ENCODE results near the gene NMBR. TPM values are rescaled to one million over a fixed set of nuclear protein-coding genes. Genes with fewer than 3 reads are reported as not detected.
"Not testable (repeated sequence)": the region's sequence is repeated elsewhere in the genome, so short reads cannot be mapped to it uniquely, and the experiment has no call there.

Gene NMBR
- total RNA-seq, 1 experiment from 2014 or later: not detected

DNA sequence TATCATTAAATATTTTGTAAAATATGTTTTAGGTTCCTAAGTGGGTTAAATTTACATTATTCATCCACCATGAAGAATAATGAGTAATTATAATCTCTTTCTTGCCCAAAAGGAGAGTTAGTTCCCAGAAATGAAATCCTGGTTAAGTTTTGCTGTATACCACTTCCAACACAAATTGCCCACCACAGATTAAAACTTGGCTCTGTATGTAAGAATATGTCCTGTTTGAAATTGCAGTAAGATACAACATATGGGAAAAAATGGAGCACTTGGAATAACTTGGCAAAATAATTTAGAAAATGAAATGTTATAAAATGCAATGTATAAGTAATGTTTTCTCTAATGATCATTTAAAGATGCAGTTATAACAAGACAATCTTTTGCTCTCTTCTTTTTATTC, 78.5 kb downstream of the NMBR start:
- Histone ChIP-seq H3K9me2 (replicated peaks; ENCODE audit: low read length) (no peaks in the 10 kb centered on the region), H3F3A (ENCODE audit: low read length, unreplicated experiment) (no peaks in the 10 kb centered on the region), H3K4me2 (ENCODE audit: low read length) (no peak overlapping the region), H3K27me3 (ENCODE audit: low read length) (no peaks in the 10 kb centered on the region), H3K36me3 (ENCODE audit: low read depth, low read length) (no peaks in the 10 kb centered on the region), H3K4me1 (ENCODE audit: insufficient read depth, low read length) (no peaks in the 10 kb centered on the region), H2AFZ (ENCODE audit: low read length) (no peak overlapping the region), H3K9me3 (ENCODE audit: low read length) (no peaks in the 10 kb centered on the region), H4K20me1 (ENCODE audit: low read length) (no peaks in the 10 kb centered on the region), H3K4me3 (ENCODE audit: low read length) (no peak overlapping the region), H3K79me2 (ENCODE audit: low read length) (no peaks in the 10 kb centered on the region), H3K27ac (ENCODE audit: low read length) (no peak overlapping the region), H3K9ac (ENCODE audit: low read length) (no peak overlapping the region)
- CTCF ChIA-PET: no interaction called here
- POLR2A ChIA-PET (ENCODE audit: unreplicated experiment): no interaction called here
- intact Hi-C loops (cut with micrococcal nuclease): no loop called here
- DNase-seq (no peak), ATAC-seq (no peak)
- TF ChIP-seq EZH2 (IDR thresholded peaks at IDR 0.05; ENCODE audit: low read length, unreplicated experiment) (no peak), EZH2phosphoT487 (IDR thresholded peaks at IDR 0.05; ENCODE audit: borderline replicate concordance, low read length) (no peak)
- TF ChIP-seq, protein P1, sequence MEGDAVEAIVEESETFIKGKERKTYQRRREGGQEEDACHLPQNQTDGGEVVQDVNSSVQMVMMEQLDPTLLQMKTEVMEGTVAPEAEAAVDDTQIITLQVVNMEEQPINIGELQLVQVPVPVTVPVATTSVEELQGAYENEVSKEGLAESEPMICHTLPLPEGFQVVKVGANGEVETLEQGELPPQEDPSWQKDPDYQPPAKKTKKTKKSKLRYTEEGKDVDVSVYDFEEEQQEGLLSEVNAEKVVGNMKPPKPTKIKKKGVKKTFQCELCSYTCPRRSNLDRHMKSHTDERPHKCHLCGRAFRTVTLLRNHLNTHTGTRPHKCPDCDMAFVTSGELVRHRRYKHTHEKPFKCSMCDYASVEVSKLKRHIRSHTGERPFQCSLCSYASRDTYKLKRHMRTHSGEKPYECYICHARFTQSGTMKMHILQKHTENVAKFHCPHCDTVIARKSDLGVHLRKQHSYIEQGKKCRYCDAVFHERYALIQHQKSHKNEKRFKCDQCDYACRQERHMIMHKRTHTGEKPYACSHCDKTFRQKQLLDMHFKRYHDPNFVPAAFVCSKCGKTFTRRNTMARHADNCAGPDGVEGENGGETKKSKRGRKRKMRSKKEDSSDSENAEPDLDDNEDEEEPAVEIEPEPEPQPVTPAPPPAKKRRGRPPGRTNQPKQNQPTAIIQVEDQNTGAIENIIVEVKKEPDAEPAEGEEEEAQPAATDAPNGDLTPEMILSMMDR (conservative IDR thresholded peaks at IDR 0.05; ENCODE audit: low read depth, low read length): no peak
- no TSS peak for BruUV-seq (replicated peaks)

DNA sequence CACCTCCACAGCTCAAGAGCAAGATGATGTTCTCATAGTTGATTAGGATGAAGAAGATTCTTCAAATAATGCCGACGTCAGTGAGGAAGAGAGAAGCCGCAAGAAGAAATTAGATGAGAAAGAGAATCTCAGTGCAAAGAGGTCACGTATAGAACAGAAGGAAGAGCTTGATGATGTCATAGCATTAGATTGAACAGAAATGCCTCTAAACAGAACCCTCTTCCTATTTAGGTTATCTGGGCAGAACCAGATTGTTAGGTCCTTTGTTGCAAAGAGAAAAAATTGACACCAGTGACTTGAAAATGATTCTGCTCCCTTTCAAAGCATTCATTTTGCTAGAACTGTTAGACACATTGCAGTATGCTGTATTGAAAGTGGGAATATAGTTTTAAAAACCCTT, 84.1 kb downstream of the NMBR start:
- H3K36me3 ChIP-seq (ENCODE audit: low read depth, low read length); intact Hi-C loops (cut with micrococcal nuclease); H3K9me3 ChIP-seq (ENCODE audit: low read length); H3K9ac ChIP-seq (ENCODE audit: low read length); H3K4me1 ChIP-seq (ENCODE audit: insufficient read depth, low read length); POLR2A ChIA-PET (ENCODE audit: unreplicated experiment); H3K4me2 ChIP-seq (ENCODE audit: low read length); H3K4me3 ChIP-seq (ENCODE audit: low read length); H2AFZ ChIP-seq (ENCODE audit: low read length); H4K20me1 ChIP-seq (ENCODE audit: low read length); H3K27me3 ChIP-seq (ENCODE audit: low read length); CTCF ChIA-PET; H3K27ac ChIP-seq (ENCODE audit: low read length); BruUV-seq (replicated peaks); ATAC-seq; H3F3A ChIP-seq (ENCODE audit: low read length, unreplicated experiment); DNase-seq; H3K79me2 ChIP-seq (ENCODE audit: low read length); H3K9me2 ChIP-seq (replicated peaks; ENCODE audit: low read length): not testable (repeated sequence)

DNA sequence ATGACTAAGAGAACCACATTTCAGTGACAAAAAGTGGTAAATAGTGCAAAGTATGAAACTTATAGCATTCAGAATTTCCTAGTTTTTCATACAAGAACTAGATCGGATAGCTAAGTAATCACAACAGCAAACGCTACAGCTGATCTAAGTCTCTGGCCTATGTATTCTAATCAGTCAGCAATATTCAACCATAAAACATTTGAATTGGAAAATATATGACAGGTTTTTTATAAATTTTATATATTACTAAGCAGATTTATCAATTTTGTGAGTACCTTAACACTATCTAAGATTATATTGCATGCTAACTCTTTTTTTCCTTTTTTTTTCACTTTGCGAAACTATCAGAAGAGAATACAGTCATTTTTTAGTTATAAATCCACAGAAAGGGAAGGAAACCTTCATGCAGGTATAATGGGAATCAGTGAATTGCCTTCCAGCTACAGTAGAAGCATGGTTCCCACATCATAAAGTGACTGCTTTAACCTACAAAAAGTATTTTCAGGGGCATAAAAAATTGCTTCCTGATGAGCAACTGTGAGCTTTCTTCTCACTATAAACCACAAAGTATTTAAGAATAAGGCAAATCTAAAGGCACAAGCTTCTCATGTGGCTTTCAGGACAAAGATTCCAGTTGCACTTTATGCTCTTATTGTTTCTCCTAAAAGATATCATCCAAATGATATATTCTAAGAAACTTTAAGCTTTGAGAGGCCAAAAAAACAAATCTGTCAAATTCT, 88.2 kb downstream of the NMBR start:
- DNase-seq (no peak), ATAC-seq (no peak)
- no peaks in the 10 kb centered on the region for H3K27me3 ChIP-seq (ENCODE audit: low read length)
- ChIA-PET POLR2A (ENCODE audit: unreplicated experiment) (no interaction called here), CTCF (no interaction called here)
- H3K4me1 ChIP-seq (ENCODE audit: insufficient read depth, low read length): no peaks in the 10 kb centered on the region
- H2AFZ ChIP-seq (ENCODE audit: low read length): no peak overlapping the region
- no peaks in the 10 kb centered on the region for H3K9me3 ChIP-seq (ENCODE audit: low read length)
- H4K20me1 ChIP-seq (ENCODE audit: low read length): no peaks in the 10 kb centered on the region
- H3K9ac ChIP-seq (ENCODE audit: low read length): no peak overlapping the region
- intact Hi-C loops (cut with micrococcal nuclease): no loop called here
- H3K9me2 ChIP-seq (replicated peaks; ENCODE audit: low read length): no peaks in the 10 kb centered on the region
- no peak overlapping the region for H3K27ac ChIP-seq (ENCODE audit: low read length)
- no peak overlapping the region for H3K4me2 ChIP-seq (ENCODE audit: low read length)
- H3F3A ChIP-seq (ENCODE audit: low read length, unreplicated experiment): no peaks in the 10 kb centered on the region
- TF ChIP-seq EZH2phosphoT487 (IDR thresholded peaks at IDR 0.05; ENCODE audit: borderline replicate concordance, low read length) (no peak), EZH2 (IDR thresholded peaks at IDR 0.05; ENCODE audit: low read length, unreplicated experiment) (no peak)
- TF ChIP-seq, protein P1 (conservative IDR thresholded peaks at IDR 0.05; ENCODE audit: low read depth, low read length): no peak
- BruUV-seq (replicated peaks): no TSS peak
- H3K79me2 ChIP-seq (ENCODE audit: low read length): no peaks in the 10 kb centered on the region
- H3K36me3 ChIP-seq (ENCODE audit: low read depth, low read length): no peaks in the 10 kb centered on the region
- no peak overlapping the region for H3K4me3 ChIP-seq (ENCODE audit: low read length)
